ENCODE results near the gene IFITM10. TPM values are rescaled to one million over a fixed set of nuclear protein-coding genes. Genes with fewer than 3 reads are reported as not detected.

IFITM10 gene
- total RNA-seq, 1 experiment from 2014 or later = 2.0 TPM

DNA sequence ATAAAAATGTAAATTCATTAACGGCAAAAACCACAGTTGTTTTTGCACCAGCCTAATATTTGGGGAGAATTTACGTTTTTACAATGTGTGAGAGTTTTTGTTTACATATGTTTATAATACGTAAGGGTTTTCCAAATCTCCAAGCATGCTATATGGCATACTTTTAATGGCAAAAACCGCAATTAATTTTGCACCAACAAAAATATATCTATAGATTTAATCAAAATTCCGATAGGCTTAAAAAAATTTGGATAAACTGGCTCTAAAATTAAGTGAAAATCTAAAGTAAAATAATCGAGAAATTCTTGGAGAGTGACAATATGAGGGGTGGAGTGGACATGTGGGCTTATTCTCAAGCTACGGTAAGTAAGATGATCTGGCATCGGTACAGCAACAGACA, 30.6 kb downstream of the IFITM10 start:
- peaks cover 54% of the 10 kb centered on the region for H3K27me3 Mint-ChIP-seq (ENCODE audit: insufficient read depth, unreplicated experiment)
- H3K4me1 Mint-ChIP-seq (ENCODE audit: insufficient read depth, unreplicated experiment) = no peaks in the 10 kb centered on the region
- DNase-seq (ENCODE audit: unreplicated experiment) = no peak
- H3K27ac Mint-ChIP-seq (ENCODE audit: low read depth, unreplicated experiment) = no peak overlapping the region
- intact Hi-C loops (cut with micrococcal nuclease) = no loop called here
- ChIA-PET POLR2A (no interaction called here), CTCF (no interaction called here)
- no peak overlapping the region for H3K4me3 Mint-ChIP-seq (ENCODE audit: unreplicated experiment)
- H3K9me3 Mint-ChIP-seq (ENCODE audit: unreplicated experiment) = no peaks in the 10 kb centered on the region
- TF ChIP-seq, protein P1, sequence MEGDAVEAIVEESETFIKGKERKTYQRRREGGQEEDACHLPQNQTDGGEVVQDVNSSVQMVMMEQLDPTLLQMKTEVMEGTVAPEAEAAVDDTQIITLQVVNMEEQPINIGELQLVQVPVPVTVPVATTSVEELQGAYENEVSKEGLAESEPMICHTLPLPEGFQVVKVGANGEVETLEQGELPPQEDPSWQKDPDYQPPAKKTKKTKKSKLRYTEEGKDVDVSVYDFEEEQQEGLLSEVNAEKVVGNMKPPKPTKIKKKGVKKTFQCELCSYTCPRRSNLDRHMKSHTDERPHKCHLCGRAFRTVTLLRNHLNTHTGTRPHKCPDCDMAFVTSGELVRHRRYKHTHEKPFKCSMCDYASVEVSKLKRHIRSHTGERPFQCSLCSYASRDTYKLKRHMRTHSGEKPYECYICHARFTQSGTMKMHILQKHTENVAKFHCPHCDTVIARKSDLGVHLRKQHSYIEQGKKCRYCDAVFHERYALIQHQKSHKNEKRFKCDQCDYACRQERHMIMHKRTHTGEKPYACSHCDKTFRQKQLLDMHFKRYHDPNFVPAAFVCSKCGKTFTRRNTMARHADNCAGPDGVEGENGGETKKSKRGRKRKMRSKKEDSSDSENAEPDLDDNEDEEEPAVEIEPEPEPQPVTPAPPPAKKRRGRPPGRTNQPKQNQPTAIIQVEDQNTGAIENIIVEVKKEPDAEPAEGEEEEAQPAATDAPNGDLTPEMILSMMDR (IDR thresholded peaks at IDR 0.05; ENCODE audit: unreplicated experiment) = no peak
- no TSS peak for BruUV-seq (replicated peaks)
- H3K36me3 Mint-ChIP-seq (ENCODE audit: insufficient read depth, unreplicated experiment) = no peaks in the 10 kb centered on the region

GRCh38 chr11:1718326-1718725, 32.1 kb downstream of the IFITM10 start:
- POLR2A ChIA-PET = interaction anchor here (0.7 to 0.9 kb wide), 3 partner anchors 18 to 68 kb away, joined by 3 read pairs; partner anchors contain the start of gene CTSD
- no peak overlapping the region for H3K27ac Mint-ChIP-seq (ENCODE audit: low read depth, unreplicated experiment)

DNA sequence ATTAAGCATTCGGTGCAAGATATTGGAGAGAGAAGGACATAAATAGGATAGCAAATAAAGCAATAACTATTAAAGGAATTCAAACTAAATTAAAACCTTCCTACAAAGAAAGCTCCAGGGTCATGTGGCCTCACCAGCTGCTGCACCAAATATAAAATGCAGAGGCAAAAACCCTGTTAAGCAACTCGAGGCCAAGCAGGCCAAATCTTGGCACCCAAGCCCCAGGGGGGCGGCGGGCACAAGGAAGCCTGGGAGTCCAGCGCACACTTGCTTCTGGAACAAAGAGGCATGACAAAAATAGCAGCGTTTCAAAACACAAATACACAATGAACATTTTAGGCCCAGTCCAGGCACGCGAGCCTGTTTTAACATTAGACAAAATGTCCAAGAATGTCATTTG, 32.6 kb downstream of the IFITM10 start:
- H3K27me3 Mint-ChIP-seq (ENCODE audit: insufficient read depth, unreplicated experiment) = peaks cover 37% of the 10 kb centered on the region
- no peak overlapping the region for H3K4me3 Mint-ChIP-seq (ENCODE audit: unreplicated experiment)
- BruUV-seq (replicated peaks) = no TSS peak
- ChIA-PET CTCF (interaction anchor here (0.6 to 0.9 kb wide), 3 partner anchors 24 to 164 kb away, joined by 3 read pairs; no protein-coding TSS in a partner anchor), POLR2A (interaction anchor here (0.6 to 0.9 kb wide), 2 partner anchors 17 to 24 kb away, joined by 3 read pairs; no protein-coding TSS in a partner anchor)
- H3K36me3 Mint-ChIP-seq (ENCODE audit: insufficient read depth, unreplicated experiment) = no peaks in the 10 kb centered on the region
- intact Hi-C loops (cut with micrococcal nuclease) = no loop called here
- no peak for DNase-seq (ENCODE audit: unreplicated experiment)
- H3K9me3 Mint-ChIP-seq (ENCODE audit: unreplicated experiment) = no peaks in the 10 kb centered on the region
- H3K27ac Mint-ChIP-seq (ENCODE audit: low read depth, unreplicated experiment) = no peak overlapping the region
- no peaks in the 10 kb centered on the region for H3K4me1 Mint-ChIP-seq (ENCODE audit: insufficient read depth, unreplicated experiment)
- TF ChIP-seq, protein P1 (IDR thresholded peaks at IDR 0.05; ENCODE audit: unreplicated experiment) = no peak

More at GRCh38 chr11:1718326-1718725, 32.1 kb downstream of the IFITM10 start:
- Mint-ChIP-seq H3K4me1 (ENCODE audit: insufficient read depth, unreplicated experiment) (no peaks in the 10 kb centered on the region), H3K4me3 (ENCODE audit: unreplicated experiment) (no peak overlapping the region), H3K27me3 (ENCODE audit: insufficient read depth, unreplicated experiment) (peaks cover 39% of the 10 kb centered on the region), H3K9me3 (ENCODE audit: unreplicated experiment) (no peaks in the 10 kb centered on the region), H3K36me3 (ENCODE audit: insufficient read depth, unreplicated experiment) (no peaks in the 10 kb centered on the region)
- intact Hi-C loops (cut with micrococcal nuclease) = no loop called here
- TF ChIP-seq, protein P1 (IDR thresholded peaks at IDR 0.05; ENCODE audit: unreplicated experiment) = no peak
- CTCF ChIA-PET = interaction anchor here (0.7 kb wide), 1 partner anchor 118 kb away, joined by 3 read pairs; no protein-coding TSS in a partner anchor
- no TSS peak for BruUV-seq (replicated peaks)
- DNase-seq (ENCODE audit: unreplicated experiment) = no peak

DNA sequence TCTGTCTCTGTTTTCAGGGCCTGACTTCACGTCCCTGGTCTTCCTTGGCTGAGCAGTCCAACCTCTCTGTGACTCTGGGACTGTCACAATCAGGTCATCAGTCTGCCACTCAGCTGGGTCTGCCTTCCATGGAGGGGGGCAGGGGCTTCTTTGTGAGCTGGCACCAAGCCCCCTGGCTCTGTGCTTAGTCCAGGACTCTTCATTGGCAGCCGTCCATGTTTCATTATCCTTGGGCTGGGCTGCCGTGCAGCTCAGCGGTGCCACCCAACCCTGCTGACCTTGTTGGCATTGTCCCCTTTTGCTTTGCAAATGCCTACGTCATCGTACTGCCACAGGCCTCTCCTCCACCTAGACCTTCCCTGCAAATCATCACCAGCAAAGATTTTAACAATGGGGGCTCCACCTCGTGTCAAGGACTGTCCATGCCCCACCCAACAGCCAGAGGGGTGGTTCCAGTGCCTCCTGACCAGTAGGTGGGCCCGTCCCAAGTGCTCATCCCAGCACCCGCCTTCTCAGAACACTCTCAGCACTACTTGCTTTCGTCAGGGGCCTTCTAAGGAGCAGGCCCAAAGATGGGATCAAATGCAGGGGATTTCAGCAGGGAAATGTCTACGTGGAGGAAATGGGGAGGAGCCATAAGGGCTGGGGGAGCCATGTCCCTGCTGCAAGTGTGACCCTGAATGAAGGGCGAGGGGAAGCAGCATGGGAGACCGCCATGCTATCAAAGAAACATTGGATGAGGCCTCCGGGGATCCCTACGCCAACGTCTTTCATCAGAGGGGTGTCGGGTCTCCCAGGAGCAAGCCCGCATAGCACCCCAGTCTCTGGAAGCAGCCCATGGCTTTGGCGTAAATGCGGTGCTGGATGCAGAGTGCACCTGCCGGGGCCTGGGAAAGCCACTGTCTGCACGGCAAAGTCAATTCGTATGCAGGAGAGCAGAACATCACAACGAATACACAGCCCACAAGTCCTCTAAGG, 35.2 kb downstream of the IFITM10 start:
- DNase-seq (ENCODE audit: unreplicated experiment) = no peak
- H3K4me1 Mint-ChIP-seq (ENCODE audit: insufficient read depth, unreplicated experiment) = no peaks in the 10 kb centered on the region
- ChIA-PET POLR2A (no interaction called here), CTCF (interaction anchor here (0.6 to 1.4 kb wide), 4 partner anchors 62 to 285 kb away, joined by 3 to 5 read pairs (median 3); no protein-coding TSS in a partner anchor)
- H3K36me3 Mint-ChIP-seq (ENCODE audit: insufficient read depth, unreplicated experiment) = no peaks in the 10 kb centered on the region
- H3K4me3 Mint-ChIP-seq (ENCODE audit: unreplicated experiment) = no peak overlapping the region
- H3K27ac Mint-ChIP-seq (ENCODE audit: low read depth, unreplicated experiment) = no peak overlapping the region
- H3K27me3 Mint-ChIP-seq (ENCODE audit: insufficient read depth, unreplicated experiment) = peaks cover 37% of the 10 kb centered on the region
- TF ChIP-seq, protein P1 (IDR thresholded peaks at IDR 0.05; ENCODE audit: unreplicated experiment) = no peak
- no peaks in the 10 kb centered on the region for H3K9me3 Mint-ChIP-seq (ENCODE audit: unreplicated experiment)
- intact Hi-C loops (cut with micrococcal nuclease) = no loop called here
- BruUV-seq (replicated peaks) = no TSS peak
